Medulla oblongata (tissue), 1 donor: ENCODE data around the gene STON2.
"Not testable (repeated sequence)": the region's sequence is repeated elsewhere in the genome, so short reads cannot be mapped to it uniquely, and the experiment has no call there.

Experiments
- DNase-seq: peaks from one replicate; pipeline ENCODE4 v3.0.0-alpha.2; 2015; ENCODE audit errors: extremely low spot score

Gene STON2

DNA sequence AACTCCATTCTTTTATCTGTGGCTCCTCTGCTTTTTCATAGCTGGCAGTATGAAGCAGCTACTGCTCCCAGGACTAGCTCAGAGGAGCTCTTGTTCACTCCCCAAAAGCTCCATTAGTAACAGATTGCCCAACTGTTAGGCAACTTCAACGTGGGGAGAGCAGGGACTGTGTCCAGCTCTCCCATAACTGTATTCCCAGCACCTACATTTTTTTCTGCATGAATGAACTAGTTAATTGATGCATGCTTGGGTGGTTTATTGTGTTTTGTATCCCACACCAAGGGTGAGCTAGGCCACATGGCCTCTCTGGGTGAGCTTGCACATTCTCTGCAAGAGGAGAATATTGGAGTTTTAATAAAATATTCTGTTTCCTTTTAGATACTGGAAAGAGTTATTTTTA lies 15.2 kb downstream of the STON2 start:
- peak; percentile 35 for DNase-seq

DNA sequence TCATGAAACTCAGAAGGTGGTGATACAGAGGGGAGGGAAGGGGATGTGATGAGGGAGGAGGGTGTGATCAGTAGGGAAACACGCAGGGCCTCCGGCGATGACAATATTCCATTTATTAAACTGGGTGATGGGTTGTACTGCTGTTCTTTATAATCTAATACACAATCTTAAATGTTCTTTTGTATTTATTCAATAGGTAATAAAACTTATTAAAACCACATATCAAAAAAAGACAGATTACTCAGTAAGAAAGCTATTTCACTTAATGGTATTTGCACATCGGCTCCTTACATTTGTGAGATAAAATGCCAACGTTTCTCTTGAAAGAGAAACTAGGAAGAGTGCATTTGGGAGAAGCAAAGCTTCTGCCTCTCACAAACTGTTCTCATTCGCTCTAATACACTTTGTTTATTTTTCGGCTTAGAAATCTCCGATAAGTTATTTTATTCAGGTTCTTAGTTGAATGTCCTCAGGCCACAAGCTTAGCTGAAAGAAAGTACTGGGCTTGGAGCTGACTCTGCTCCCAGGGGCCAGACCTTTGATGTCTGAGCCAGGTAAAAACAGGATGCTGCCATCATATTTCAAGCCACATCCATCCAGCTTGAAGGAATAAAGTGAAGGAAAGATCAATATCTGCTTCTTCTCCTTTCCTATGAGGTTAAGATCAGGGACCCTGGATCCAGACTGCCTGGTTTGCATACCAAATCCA lies 17.5 kb downstream of the STON2 start:
- DNase-seq = no peak

DNA sequence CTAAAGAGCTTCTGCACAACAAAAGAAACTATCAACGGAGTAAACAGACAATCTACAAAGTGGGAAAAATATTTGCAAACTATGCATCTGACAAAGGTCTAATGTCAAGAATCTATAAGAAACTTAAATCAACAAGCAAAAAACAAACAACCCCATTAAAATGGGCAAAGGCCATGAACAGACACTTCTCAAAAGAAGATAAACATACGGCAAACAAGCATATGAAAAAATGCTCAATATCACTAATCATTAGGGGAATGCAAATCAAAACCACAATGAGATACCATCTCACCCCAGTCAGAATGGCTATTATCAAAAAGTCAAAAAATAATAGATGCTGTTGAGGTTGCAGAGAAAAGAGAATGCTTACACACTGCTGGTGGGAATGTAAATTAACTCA lies 20.1 kb downstream of the STON2 start:
- DNase-seq = not testable (repeated sequence)

DNA sequence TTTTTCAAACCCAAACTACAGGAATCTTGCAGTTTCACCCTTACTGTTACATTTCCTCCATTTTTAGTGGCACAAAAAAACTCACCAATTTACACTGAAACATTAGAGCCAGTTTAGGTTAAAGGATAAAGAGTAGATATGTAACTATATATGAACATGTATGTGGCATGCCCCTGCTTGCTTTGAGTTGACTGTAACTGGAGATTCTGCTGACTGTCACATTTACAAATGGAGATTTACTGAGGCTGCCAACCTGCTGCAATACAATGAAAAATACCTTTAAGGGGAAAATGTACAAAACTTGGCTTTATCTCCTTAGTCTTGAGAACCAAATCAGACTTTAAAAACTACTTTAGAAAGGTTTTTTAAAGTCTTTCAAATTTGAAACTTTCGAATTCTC lies 28.3 kb downstream of the STON2 start:
- no peak for DNase-seq

DNA sequence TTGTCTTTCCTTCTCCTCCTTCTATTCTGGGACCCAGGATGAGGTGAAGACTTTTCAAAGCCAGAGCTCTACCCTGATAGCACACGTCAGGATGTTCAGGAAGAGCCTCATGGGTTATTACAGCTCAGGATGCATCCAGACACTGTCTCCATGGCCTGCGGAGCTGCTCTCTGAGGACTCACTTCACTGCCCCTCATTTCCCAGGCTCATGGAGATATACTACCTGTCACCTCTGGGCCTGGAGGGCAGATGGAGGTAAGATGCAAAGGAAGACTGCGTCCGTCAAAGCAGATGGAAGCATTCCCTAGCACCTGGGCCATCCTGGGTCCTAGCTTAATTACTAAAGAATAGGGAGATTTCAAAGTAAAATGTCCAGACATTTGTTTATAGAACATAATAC lies 32.6 kb downstream of the STON2 start:
- no peak for DNase-seq

DNA sequence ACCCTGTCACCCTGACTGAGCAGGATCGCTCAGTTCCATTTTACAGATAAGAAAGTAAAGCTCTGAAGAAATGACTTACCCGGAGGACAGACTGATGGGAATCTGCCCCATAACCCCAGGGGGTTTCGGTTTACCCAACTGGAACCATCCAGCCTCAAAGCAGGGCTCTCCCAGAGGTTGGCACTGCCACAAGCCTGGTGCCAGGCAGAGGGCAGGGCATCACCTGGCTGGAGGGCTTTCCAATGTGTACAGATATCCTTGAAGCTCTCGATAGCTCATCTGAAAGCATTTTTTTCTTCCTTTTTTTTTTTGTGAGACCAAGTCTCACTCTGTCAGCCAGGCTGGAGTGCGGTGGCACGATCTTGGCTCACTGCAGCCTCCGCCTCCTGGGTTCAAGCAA lies 33.2 kb downstream of the STON2 start:
- DNase-seq = no peak

DNA sequence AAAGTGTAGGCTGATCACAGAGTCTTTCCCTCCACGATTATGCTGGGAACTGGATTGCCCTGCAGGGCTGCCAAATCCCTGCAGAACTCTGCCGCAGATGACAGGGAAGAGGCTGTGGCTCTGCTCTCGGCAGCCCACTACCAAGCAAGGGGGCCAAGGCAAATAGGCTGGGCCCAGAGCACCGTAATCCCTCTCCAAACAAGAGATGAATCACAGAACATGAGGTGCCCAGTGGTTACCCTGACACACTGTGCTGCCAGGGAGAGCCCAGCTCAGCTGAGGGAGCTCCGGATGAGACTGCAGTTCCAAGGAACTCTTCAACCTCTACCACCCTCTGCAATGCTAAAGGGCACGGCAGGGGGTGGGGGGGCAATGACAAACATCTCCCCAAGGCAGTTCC lies 33.9 kb downstream of the STON2 start:
- no peak for DNase-seq

DNA sequence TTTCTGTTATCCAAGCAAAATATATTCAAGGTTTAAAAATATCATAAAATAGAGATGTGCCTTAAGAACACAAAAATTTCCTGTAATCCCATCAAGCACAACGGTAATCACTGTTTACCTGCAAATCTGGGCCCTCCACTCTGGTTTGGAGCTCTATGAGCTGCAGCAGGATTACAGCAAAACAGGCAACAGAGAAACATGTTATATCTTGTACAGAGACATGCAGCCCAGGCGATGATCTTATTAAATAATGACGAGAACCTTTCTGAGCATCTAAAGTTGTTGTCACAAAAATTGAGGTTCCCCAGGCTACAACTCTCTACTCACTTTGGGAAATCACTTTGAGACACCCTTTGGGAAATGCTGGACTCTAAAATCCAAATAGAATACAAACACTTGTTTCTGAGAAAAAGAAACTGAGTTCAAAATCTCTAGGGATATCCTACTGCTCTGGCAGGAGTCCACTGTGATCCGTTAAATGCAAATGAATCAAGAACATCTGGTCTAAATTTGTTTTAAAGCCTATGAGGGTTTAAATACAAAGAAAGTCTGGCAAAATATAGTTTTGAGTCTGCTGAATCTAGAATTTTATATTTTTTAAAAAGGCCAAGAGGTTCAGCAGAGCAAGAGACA lies 36.3 kb downstream of the STON2 start:
- no peak for DNase-seq

DNA sequence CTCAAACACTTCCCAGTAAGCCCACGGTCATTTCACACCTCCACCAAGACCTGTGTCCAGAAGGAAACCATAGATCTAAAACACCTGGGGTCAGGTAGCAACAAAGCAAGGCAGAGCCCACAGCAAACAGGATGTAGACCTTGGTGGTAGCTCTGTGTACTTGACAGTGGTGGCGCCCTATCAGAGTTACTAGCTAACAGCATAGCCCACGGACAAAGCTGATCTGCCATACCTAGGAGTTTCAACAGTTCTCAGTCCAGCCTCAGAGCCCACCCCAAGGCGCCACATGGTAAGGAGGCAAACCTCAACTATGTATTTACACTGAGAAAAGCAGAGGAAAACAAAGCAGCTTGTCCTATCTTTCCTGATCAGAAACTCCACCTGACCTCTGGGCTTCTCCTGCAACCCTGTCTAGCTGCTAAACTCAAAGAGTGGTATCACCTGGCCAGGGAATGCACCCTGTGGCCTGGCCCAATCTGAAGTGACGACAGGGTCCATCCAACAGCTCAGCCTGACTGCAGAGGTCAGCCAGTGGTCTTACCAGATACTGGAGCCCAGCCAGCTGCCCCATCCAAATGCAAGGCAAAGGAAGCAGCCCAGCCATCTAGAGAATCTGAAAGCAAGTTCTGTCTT lies 46.3 kb downstream of the STON2 start:
- no peak for DNase-seq

DNA sequence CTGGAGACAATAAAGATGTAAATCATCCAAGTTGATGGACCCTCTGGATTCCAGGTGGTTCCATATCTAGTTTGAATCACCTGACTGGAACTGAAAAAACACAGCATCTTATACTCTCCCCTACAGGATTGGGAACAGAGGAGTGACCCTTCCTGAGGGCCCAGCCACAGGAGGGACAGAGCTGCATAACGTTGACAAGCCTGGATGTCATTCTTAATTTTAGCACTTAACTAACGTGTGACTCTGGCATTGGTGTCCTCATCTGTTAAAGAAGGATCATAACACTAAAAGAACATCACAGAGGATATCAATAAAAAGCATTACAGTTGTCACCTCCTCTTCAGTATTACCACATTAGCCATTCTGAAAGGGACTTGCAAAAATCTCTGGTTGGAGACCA lies 47.7 kb downstream of the STON2 start:
- no peak for DNase-seq

DNA sequence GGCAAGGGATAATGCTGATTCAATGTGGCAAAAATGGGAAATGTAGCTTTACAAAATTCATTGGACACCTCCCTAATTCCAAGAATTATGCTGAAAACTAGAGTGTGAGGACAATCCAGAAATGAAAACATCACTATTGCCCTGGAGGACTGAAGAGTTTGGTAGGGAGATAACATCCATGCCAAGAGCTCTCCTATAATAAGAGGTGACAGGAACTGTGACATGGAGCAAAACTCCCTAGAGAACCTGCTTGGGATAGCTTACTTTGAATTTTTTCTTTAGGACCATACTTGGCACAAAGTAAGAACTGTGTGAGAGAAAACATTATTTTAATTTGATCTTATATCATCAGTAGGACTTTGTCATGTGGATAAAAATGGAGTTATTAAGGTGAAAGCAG lies 48.9 kb downstream of the STON2 start:
- DNase-seq = no peak

DNA sequence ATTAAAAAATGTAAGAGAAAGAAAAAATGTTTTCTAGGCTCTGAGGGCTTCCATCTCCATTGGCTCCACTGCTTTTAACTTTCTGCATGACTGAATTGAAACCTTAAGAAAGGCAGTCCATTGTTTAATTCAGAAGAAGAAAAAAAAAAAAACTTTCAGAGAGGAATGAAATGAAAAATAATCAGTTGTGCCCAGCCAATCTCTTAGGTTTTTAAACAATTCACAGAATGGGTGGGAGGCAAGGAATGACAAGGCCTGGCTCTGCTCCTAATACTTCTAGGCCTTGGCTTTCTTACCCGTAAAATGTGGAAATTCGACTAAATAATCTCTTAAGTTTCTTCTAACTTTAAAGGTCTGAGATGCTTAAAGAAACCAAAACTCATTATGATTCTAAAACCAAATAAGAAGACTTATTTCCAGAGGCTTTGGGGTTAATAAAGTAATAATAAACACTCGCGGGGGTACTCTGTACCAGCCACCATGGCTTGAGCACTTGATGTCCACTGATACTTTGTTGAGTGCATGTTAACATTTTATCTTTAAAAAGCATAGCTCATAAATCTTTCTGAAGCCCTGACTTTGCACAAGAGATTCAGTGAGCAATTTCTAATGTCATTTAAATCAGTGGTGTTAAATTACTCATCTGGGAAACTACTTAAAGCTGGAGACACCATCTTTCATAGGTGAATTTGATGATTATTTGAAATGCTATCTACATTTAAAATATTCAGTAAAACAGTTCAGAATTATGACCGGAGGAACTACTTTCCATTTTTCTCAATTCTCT lies 49.6 kb downstream of the STON2 start:
- no peak for DNase-seq

DNA sequence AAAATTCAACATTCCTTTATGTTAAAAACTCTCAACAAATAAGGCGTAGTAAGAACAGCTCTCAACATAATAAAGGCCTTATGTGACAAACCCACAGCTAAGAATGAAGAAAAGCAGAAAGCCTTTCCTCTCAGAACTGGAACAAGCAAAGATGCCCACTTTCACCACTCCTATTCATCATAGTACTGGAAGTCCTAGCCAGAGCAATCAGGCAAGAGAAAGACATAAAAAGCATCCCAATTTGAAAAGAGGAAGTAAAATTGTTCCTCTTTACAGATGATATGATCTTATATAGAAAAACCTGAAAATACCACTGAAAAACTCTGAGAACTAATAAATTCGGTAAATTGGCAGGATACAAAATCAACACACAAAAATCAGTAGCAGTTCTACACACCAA lies 52.1 kb downstream of the STON2 start:
- no peak for DNase-seq

DNA sequence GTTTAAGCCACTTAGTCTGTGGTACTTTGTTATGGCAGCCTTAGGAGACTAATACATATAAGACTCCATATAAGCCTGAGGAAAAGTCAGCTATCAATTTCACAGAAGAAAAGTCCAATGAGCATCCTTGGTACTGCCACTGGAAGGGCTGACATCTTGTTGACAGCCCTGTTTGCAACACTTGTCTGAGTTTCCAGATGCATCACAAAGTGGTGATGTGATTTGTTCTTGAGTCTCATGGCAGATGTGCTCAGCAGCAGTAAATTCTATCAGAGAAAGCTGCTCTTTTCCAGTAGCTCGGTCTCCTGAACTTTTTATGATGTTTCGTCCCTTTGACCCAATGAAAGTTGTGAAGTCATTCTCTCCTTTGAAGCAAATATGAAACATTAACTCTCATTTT lies 54.3 kb downstream of the STON2 start:
- DNase-seq = no peak

DNA sequence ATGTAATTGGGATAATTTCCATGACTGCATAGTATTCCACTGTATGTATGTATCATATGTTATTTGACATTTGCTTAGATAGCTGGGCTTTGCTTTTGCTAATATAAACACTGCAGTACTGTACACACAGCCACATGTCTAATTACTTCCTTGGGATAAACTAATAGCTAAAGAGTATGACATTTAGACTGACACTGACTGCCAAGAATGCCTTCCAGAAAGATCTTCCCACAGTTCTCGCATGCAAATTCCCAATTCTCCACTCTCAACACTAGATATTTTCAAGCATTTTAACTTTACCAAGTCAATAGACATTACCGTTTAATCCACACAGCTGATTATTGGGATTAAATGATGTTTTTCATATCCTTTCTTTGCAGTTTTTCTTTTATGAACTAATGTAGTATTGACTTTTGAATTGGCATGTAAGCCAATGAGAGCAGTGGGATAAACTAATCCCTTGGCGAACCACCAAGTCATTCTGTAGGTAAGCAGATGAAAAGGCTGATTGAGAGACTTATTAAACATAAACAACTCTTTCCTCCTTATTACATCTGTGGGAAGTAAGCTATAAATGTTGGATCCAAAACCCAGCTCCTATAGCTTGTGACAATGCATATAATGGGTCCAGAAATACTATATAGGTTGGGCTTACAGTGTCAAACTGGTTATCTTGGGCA lies 55.5 kb downstream of the STON2 start:
- DNase-seq = no peak

DNA sequence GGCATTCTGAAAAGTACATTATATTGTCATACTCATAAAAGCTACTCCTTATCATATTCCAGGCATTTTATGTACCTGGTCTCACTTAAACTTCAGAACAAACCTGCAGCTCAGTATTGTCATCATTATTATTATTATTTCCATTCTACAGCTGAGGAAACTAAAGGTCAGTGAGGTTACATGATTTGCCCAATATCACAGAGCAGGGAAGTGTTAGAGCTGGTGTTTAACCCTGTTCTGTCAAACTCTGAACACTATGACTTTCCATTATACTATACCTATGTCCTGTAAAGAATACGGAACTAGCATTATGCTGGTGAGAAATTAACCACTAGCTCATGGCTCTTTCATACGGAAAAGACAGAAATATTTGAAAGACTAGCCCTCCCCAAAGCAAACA lies 56.4 kb downstream of the STON2 start:
- DNase-seq = no peak

DNA sequence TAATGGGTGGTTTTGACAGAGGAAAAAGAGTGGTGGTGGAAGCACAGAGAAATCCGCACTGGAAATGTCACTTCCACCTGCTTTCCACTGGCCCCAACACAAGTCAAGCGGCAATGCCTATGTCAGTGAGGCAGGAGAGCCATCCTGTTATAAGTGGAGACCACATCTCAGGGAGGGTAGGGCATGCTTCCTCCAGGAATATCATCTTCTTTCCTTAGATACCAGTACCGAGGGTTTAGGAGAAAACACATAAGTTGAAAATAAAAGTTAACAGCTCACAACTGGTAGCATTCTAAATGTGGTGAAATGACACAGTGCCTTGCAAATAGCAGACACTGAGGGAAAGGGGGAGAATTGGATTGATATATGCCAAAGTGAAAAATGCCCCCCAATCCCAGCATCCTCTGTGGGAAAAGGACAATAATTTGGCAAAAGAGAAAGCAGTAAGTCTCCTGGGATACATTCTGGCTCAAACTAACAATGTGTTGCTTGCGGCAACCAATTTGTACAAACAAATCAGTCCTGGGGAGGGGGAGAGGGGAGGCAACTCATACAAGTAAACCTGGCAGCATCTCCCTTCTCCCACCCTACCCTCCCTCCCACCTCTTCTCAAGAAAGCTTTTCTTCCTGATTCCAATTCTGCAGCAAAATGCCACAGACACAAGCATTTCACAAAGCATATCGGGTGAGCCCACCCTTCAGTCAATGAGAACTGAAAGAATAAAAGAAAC lies 57.1 kb downstream of the STON2 start:
- no peak for DNase-seq

DNA sequence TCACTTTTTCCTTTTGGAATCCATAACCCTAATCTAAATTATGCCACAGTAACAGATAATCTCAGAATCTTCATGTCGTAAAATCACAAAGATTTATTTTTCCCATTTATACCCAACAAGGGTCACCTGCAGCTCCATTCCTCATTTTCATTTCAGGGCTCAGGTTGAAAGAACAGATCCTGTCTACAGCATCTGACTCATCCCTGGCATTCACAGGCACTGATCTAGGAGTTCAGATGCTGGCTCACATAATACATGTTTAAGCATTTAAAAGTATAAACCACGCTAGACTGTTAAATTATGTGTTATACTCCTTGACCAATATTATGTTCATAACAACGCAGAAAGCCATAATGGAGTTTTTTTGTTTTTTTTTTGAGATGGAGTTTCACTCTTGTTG lies 58.3 kb downstream of the STON2 start:
- DNase-seq = no peak

DNA sequence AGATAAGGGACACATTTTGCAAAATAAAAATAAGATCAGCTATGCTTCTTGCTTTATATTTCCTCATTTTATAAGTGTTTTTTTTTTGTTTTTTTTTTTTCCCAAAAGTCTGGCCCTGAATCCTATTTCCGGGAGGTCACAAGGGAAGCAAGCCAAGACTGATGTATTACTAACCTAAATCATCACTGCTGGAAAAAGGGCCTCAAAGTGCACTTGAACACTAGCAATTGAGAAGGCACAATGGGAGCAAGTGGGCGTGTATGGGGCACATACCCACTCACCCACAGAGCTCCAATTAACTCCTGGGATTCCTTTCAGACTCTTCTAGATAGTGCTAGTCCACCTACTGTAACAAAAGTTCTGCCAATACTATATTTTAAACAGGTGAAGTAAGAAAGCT lies 58.8 kb downstream of the STON2 start:
- DNase-seq = no peak

DNA sequence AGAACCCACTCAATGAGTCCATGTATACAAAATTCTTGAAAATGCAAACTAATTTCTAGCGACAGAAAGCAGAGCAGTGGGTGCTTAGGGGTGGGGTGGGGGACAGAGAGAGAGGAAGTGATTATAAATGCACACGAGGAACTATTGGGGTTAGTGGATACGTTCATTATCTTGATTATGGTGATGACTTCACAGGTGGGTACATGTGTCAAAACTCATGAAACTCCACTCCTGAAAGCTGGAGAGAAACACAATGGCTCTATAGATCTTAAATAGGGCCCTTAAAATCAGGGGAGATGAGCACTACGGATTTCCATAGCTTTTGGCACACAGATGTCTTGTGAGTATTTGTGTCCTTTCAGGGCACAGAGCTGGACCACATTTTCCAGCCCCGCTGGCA lies 59.9 kb downstream of the STON2 start:
- no peak for DNase-seq

DNA sequence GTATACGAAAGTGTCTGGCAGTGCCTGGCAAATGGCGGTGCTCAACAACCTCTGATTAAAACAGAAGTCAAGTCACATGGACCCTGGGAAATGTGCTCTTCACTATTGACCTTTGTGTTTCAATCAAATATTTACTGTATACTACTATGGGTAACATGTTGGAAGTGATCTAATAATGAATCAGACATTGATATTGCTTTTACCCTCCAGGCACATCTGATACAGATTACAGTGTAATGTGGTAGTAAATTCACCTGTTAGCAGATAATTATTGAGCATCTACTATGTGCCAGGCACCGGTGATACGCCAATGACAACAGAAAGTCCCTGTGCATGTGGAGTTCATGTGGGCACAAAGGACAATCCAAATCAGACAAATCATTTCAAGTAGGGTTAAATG lies 63.1 kb downstream of the STON2 start:
- DNase-seq = no peak
